ENCODE data around the gene ZBTB2. TPM values are rescaled to one million over a fixed set of nuclear protein-coding genes. Genes with fewer than 3 reads are reported as not detected.

ZBTB2 gene, protein sequence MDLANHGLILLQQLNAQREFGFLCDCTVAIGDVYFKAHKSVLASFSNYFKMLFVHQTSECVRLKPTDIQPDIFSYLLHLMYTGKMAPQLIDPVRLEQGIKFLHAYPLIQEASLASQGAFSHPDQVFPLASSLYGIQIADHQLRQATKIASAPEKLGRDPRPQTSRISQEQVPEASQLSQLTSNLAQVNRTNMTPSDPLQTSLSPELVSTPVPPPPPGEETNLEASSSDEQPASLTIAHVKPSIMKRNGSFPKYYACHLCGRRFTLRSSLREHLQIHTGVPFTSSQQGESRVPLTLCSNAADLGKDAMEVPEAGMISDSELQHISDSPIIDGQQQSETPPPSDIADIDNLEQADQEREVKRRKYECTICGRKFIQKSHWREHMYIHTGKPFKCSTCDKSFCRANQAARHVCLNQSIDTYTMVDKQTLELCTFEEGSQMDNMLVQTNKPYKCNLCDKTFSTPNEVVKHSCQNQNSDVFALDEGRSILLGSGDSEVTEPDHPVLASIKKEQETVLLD
- 10 to 100 TPM; 25.9 to 33.1 TPM for total RNA-seq

DNA sequence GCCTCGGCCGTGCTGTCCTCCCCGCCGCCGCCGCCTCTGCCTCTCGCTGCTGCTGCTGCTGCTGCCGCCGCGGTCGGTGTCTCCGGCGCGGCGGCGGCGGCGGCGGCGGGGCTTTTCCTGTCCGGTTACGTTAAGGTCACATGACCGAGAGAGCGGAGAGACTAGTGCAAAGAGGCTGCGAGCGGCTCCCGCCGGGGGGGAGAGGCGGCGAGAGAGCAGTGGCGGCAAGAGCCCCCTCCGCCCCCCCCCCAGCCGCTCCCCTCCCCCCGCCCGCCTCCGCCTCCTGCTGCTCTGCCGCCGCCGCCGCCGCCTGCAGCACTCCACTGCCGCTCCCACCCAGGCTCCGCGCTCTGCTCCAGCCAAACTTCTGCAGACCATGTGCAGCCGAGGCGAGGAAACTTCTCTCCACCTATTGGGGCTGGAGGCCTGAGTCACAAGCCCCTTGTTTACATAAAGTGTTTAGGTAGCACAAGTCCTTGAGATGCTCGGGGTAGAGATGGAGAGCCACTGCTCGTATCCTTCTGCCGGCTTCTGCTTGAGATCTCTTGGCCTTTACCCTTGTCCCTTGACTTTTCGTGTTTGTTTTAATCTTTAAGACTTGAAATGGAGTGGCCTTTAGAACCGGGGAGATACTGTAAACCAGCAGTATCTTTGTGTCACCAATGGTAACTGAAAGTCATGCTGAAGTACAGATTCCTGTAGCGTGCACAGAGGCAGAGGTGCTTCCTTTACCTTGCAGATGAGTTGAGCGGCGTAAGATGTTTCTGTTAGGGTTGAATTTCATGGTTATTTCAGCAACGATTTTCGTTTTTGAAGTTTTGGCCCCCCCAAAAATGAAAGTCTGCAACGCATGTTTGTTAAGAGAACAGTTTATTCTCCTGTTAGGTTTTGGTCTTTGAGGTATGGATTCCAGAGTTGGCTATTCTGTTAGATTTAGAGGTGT is at the start of gene ZBTB2:
Gene ZBTB2 (minus strand): TSS at position 89 of the 943 bp plus-strand sequence. CDS start 17,922 bp downstream, outside the sequence.
- Mint-ChIP-seq H3K4me1 (peaks cover 54% of the 10 kb centered on the region), H3K27ac (peak within 1 kb of the TSS; percentile 96), H3K4me3 (peak within 1 kb of the TSS; percentile 92), H3K9me3 (ENCODE audit: low read depth) (no peaks in the 10 kb centered on the region), H3K27me3 (no peaks in the 10 kb centered on the region), H3K36me3 (peaks cover 24% of the 10 kb centered on the region)
- peak; percentile 83 for DNase-seq
- peak; percentile 15 for ATAC-seq
- CTCF ChIA-PET, result no interaction called here

- peaks cover 16% of the 10 kb centered on the region for H3K4me1 Mint-ChIP-seq
- H3K36me3 Mint-ChIP-seq, result peaks cover 10% of the 10 kb centered on the region
- CTCF ChIA-PET, result interaction anchor here (0.8 to 3.5 kb wide), 8 partner anchors 11 to 830 kb away, joined by 3 to 15 read pairs (median 3); partner anchors contain the start of gene RMND1
- H3K27me3 Mint-ChIP-seq, result no peaks in the 10 kb centered on the region
- ATAC-seq (no peak), DNase-seq (no peak)
- peak overlapping the region; percentile 66 for H3K27ac Mint-ChIP-seq
- H3K9me3 Mint-ChIP-seq (ENCODE audit: low read depth), result no peaks in the 10 kb centered on the region
- no peak overlapping the region for H3K4me3 Mint-ChIP-seq
Observed at GRCh38 chr6:151440930-151441329, 49.6 kb upstream of the ZBTB2 start.

DNA sequence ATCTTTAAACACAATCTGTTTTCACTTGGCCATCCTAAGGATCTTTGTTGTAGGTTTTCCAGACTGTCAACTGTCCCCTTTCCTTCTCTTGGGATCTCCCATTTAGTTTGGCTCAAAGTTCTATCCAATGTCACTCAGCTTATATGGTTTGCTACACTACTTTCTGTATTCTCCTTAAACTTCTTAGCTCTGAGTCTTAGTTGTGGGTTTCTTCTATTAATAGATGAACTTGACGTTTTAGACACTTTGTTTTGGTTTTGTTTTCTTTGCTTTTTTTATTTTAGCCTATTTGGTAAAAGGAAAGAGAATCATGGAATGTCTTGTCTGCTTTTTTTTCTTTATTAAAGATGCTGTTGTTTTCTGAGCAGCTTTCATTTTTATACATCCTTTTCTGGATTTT is 49.1 kb upstream of the ZBTB2 start:
- CTCF ChIA-PET, result interaction anchor here (0.6 to 3.5 kb wide), 8 partner anchors 11 to 116 kb away, joined by 3 to 15 read pairs (median 3); partner anchors contain the start of gene RMND1
- Mint-ChIP-seq H3K4me1 (peaks cover 16% of the 10 kb centered on the region), H3K36me3 (peaks cover 10% of the 10 kb centered on the region), H3K9me3 (ENCODE audit: low read depth) (no peaks in the 10 kb centered on the region), H3K27ac (peak overlapping the region; percentile 66), H3K4me3 (no peak overlapping the region), H3K27me3 (no peaks in the 10 kb centered on the region)
- ATAC-seq (peak; percentile 20), DNase-seq (no peak)

GRCh38 chr6:151437401-151437800 is 46.0 kb upstream of the ZBTB2 start:
- H3K9me3 Mint-ChIP-seq (ENCODE audit: low read depth), result no peaks in the 10 kb centered on the region
- peaks cover 13% of the 10 kb centered on the region for H3K36me3 Mint-ChIP-seq
- ATAC-seq, result no peak
- H3K27me3 Mint-ChIP-seq, result no peaks in the 10 kb centered on the region
- H3K4me1 Mint-ChIP-seq, result peaks cover 13% of the 10 kb centered on the region
- no peak overlapping the region for H3K27ac Mint-ChIP-seq
- no peak for DNase-seq
- H3K4me3 Mint-ChIP-seq, result no peak overlapping the region
- CTCF ChIA-PET, result interaction anchor here (1.8 kb wide), 1 partner anchor 32 kb away, joined by 11 read pairs; no protein-coding TSS in a partner anchor

GRCh38 chr6:151436802-151437201 is 45.4 kb upstream of the ZBTB2 start:
- CTCF ChIA-PET, result interaction anchor here (1.8 kb wide), 1 partner anchor 31 kb away, joined by 11 read pairs; no protein-coding TSS in a partner anchor

DNA sequence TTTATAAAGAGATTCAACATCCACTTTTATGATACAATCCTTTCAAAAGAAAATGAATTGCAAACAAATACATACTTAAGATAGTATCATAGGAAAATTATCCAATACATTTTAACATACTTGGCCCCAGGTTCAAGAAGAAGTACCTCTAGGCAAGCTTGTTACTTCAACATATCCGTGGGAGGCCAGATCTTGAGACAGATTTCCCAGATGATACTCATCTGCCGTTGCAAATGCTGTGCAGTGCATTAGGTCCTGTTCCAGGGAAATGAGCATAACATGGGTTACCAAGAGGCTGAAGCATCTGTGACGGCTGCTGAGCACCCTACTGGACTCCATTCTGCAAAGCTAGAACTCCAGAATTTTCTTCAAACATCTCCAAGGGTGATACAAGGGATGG is 44.9 kb upstream of the ZBTB2 start:
- DNase-seq (no peak), ATAC-seq (no peak)
- H3K4me3 Mint-ChIP-seq, result no peak overlapping the region
- H3K27ac Mint-ChIP-seq, result no peak overlapping the region
- CTCF ChIA-PET, result no interaction called here
- peaks cover 9% of the 10 kb centered on the region for H3K4me1 Mint-ChIP-seq
- peaks cover 15% of the 10 kb centered on the region for H3K36me3 Mint-ChIP-seq
- no peaks in the 10 kb centered on the region for H3K9me3 Mint-ChIP-seq (ENCODE audit: low read depth)
- H3K27me3 Mint-ChIP-seq, result no peaks in the 10 kb centered on the region

More at GRCh38 chr6:151436802-151437201, 45.4 kb upstream of the ZBTB2 start:
- Mint-ChIP-seq H3K27ac (no peak overlapping the region), H3K4me1 (peaks cover 10% of the 10 kb centered on the region), H3K27me3 (no peaks in the 10 kb centered on the region), H3K4me3 (no peak overlapping the region), H3K36me3 (peaks cover 14% of the 10 kb centered on the region), H3K9me3 (ENCODE audit: low read depth) (no peaks in the 10 kb centered on the region)
- DNase-seq, result no peak
- no peak for ATAC-seq

DNA sequence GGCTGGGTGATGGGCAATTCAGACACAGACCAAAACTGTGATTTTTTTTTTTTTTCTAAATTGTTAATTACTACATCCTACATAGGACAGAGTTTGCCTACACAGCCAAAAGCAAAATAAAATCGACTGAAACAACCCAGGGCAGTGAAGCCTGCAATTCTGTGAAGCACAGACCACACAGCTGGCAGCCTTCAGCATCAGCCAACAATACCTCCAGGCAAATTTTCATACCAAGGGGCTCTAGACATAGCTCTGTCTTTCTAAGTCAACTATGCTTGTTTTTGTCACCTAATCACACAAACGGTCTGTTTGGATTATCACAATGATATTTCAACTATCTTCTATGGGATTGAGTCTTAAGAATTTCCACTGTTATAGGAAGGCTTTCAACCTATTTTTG is 43.0 kb upstream of the ZBTB2 start:
- DNase-seq (no peak), ATAC-seq (no peak)
- H3K36me3 Mint-ChIP-seq, result peaks cover 24% of the 10 kb centered on the region
- H3K4me1 Mint-ChIP-seq, result no peaks in the 10 kb centered on the region
- H3K27me3 Mint-ChIP-seq, result no peaks in the 10 kb centered on the region
- CTCF ChIA-PET, result interaction anchor here (1.1 to 2.2 kb wide), 2 partner anchors 9 to 28 kb away, joined by 3 to 4 read pairs; no protein-coding TSS in a partner anchor
- no peaks in the 10 kb centered on the region for H3K9me3 Mint-ChIP-seq (ENCODE audit: low read depth)
- no peak overlapping the region for H3K27ac Mint-ChIP-seq
- no peak overlapping the region for H3K4me3 Mint-ChIP-seq

GRCh38 chr6:151432651-151433050 is 41.3 kb upstream of the ZBTB2 start:
- ATAC-seq (no peak), DNase-seq (no peak)
- no peaks in the 10 kb centered on the region for H3K27me3 Mint-ChIP-seq
- CTCF ChIA-PET, result interaction anchor here (1.8 kb wide), 1 partner anchor 27 kb away, joined by 4 read pairs; no protein-coding TSS in a partner anchor
- no peaks in the 10 kb centered on the region for H3K4me1 Mint-ChIP-seq
- no peak overlapping the region for H3K4me3 Mint-ChIP-seq
- no peak overlapping the region for H3K27ac Mint-ChIP-seq
- H3K9me3 Mint-ChIP-seq (ENCODE audit: low read depth), result no peaks in the 10 kb centered on the region
- peaks cover 26% of the 10 kb centered on the region for H3K36me3 Mint-ChIP-seq

- no peaks in the 10 kb centered on the region for H3K4me1 Mint-ChIP-seq
- H3K27ac Mint-ChIP-seq, result no peak overlapping the region
- H3K4me3 Mint-ChIP-seq, result no peak overlapping the region
- no peaks in the 10 kb centered on the region for H3K27me3 Mint-ChIP-seq
- H3K36me3 Mint-ChIP-seq, result peaks cover 28% of the 10 kb centered on the region
- no peaks in the 10 kb centered on the region for H3K9me3 Mint-ChIP-seq (ENCODE audit: low read depth)
- CTCF ChIA-PET, result no interaction called here
- ATAC-seq (no peak), DNase-seq (no peak)
Observed at GRCh38 chr6:151431337-151431736, 40.0 kb upstream of the ZBTB2 start.

GRCh38 chr6:151430886-151431285 is 39.5 kb upstream of the ZBTB2 start:
- H3K4me3 Mint-ChIP-seq, result no peak overlapping the region
- CTCF ChIA-PET, result no interaction called here
- DNase-seq (no peak), ATAC-seq (no peak)
- peaks cover 32% of the 10 kb centered on the region for H3K36me3 Mint-ChIP-seq
- H3K27ac Mint-ChIP-seq, result no peak overlapping the region
- H3K9me3 Mint-ChIP-seq (ENCODE audit: low read depth), result no peaks in the 10 kb centered on the region
- no peaks in the 10 kb centered on the region for H3K27me3 Mint-ChIP-seq
- H3K4me1 Mint-ChIP-seq, result no peaks in the 10 kb centered on the region

DNA sequence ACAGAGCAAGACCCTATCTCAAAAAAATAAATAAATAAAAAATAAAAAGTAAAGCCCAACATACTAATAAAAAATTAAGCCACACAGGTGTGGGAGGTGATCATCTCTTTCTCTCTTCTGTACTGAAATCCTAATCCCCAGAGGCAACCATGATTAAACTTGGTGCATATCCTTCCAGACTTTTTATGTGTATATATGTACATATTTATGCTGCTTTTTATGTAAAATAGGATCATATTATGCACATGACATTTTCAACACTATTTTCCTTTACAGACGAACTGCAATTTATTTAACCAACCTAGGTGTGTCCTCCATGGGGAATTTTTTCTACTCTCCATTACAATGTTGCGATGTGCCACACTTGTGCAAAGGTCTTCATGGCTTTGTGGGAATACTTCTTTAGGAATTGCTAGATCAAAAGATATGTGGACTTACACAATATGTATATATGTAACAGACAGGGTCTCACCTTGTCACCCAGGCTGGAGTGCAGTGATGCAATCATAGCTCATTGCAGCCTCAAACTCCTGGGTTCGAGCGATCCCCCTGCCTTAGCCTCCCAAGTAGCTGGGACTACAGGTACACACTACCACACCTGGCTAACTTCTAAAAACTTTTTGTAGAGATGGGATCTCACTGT is 36.9 kb upstream of the ZBTB2 start:
- CTCF ChIA-PET, result no interaction called here
- Mint-ChIP-seq H3K4me3 (no peak overlapping the region), H3K36me3 (peaks cover 39% of the 10 kb centered on the region), H3K4me1 (no peaks in the 10 kb centered on the region), H3K27ac (no peak overlapping the region), H3K9me3 (ENCODE audit: low read depth) (no peaks in the 10 kb centered on the region), H3K27me3 (no peaks in the 10 kb centered on the region)
- DNase-seq (no peak), ATAC-seq (no peak)

GRCh38 chr6:151425561-151425960 is 34.2 kb upstream of the ZBTB2 start:
- DNase-seq (no peak), ATAC-seq (no peak)
- no peaks in the 10 kb centered on the region for H3K27me3 Mint-ChIP-seq
- peak overlapping the region; percentile 57 for H3K27ac Mint-ChIP-seq
- H3K4me1 Mint-ChIP-seq, result no peaks in the 10 kb centered on the region
- H3K4me3 Mint-ChIP-seq, result no peak overlapping the region
- peaks cover 29% of the 10 kb centered on the region for H3K36me3 Mint-ChIP-seq
- no peaks in the 10 kb centered on the region for H3K9me3 Mint-ChIP-seq (ENCODE audit: low read depth)
- CTCF ChIA-PET, result interaction anchor here (1.0 to 1.8 kb wide), 3 partner anchors 9 to 166 kb away, joined by 3 to 4 read pairs (median 3); no protein-coding TSS in a partner anchor

DNA sequence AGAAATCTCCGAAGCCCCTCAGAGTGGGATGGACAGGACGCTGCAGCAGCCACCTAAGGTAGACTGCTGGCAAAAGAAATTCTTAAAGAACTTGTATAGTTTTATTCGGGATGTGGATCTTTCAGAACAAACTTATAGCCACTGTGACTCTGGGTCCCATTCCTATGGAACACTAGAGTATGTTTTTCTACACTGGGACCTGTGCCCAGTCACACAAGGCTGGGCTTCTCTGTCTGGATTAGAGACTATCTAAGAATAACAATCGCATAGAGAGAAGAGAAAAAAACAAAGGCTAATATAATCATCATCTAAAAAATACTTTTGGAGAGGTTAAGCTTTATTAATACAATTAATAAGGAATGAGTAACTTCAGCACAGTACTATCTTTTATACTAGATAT is 31.6 kb upstream of the ZBTB2 start:
- Mint-ChIP-seq H3K27me3 (no peaks in the 10 kb centered on the region), H3K27ac (no peak overlapping the region), H3K4me1 (no peaks in the 10 kb centered on the region), H3K4me3 (no peak overlapping the region), H3K9me3 (ENCODE audit: low read depth) (no peaks in the 10 kb centered on the region), H3K36me3 (peaks cover 24% of the 10 kb centered on the region)
- ATAC-seq (no peak), DNase-seq (no peak)
- CTCF ChIA-PET, result no interaction called here

Measured in activated CD8-positive, alpha-beta memory T cell treated with anti-CD3 and anti-CD28 coated beads, Interleukin-2, amount 10 ng/mL, durations not matched to agents 7 days and 5 days (primary cell).